Measurements from ENCODE around the gene TMEM260.

TMEM260 gene

DNA sequence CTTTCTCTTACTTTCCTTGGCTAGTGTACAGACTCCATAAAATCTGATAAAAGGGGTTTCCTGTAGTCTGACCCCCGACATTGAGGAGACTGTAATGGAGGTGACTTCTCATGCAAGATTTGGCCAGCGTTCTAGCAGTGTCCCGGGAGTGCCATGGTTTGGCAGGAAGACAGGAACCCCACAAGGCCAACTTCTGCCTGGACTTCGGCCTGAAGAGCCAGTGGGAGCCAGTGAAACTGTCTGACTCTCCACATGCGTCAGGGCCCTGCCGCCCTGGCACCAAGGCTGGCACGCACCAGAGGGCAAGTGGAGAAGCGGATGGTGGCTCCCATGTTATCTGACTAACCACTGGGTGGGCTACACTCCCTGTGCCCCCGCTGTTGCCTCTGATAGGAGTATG, 70.5 kb downstream of the TMEM260 start:
- no peaks in the 10 kb centered on the region for H3K27me3 ChIP-seq (ENCODE audit: insufficient read depth, low read length, poor library complexity)

DNA sequence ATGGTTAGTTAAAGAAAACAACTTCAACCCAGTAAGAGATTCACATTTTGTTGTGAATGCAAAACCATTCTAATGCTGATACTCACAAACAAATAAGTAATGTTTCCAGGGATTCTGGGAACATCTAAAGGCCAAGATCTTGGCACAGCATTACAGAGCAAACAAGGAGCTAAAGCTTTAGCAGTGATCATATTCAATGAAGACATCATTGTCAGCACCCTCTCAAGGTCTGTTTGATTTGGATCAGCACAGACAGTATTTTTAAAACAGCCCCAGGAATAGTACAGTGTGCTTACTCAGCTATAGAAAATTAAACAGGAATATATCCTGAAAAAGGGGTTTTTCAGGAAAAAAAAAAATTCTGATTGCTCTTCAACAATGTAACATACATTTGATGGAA, 71.4 kb downstream of the TMEM260 start:
- no peak overlapping the region for H3K18ac ChIP-seq (ENCODE audit: low read length)
- H3K79me2 ChIP-seq (ENCODE audit: control insufficient read depth, insufficient read depth, low read length) = no peaks in the 10 kb centered on the region
- H2BK120ac ChIP-seq (ENCODE audit: low read depth, low read length) = no peak overlapping the region
- no peak overlapping the region for H3K4me3 ChIP-seq (ENCODE audit: low read length)
- H3K27ac ChIP-seq (ENCODE audit: low read depth, low read length) = no peak overlapping the region
- H2BK15ac ChIP-seq (replicated peaks; ENCODE audit: low read depth) = no peak overlapping the region
- no peaks in the 10 kb centered on the region for H3K27me3 ChIP-seq (ENCODE audit: insufficient read depth, low read length, poor library complexity)
- H3K4me2 ChIP-seq (ENCODE audit: low read length) = no peak overlapping the region
- H3K23ac ChIP-seq (ENCODE audit: low read length) = no peak overlapping the region
- H3K79me1 ChIP-seq (ENCODE audit: low read length) = no peaks in the 10 kb centered on the region
- no peak overlapping the region for H3K56ac ChIP-seq (ENCODE audit: low read length)
- no peaks in the 10 kb centered on the region for H3K36me3 ChIP-seq (ENCODE audit: control insufficient read depth, insufficient read depth, low read length)
- H3K4ac ChIP-seq (ENCODE audit: low read depth, low read length) = no peak overlapping the region
- H4K5ac ChIP-seq (ENCODE audit: low read length) = no peak overlapping the region
- no peak overlapping the region for H2AK5ac ChIP-seq (ENCODE audit: low read length)
- no peak overlapping the region for H3K9ac ChIP-seq (ENCODE audit: low read length)
- H4K8ac ChIP-seq (ENCODE audit: low read depth, low read length) = no peak overlapping the region
- no peak for DNase-seq
- no peak overlapping the region for H2BK5ac ChIP-seq (ENCODE audit: low read length)
- H3K4me1 ChIP-seq (ENCODE audit: control insufficient read depth, low read depth, low read length) = no peaks in the 10 kb centered on the region

More for the DNA sequence above, 70.5 kb downstream of the TMEM260 start:
- Histone ChIP-seq H2BK5ac (ENCODE audit: low read length) (no peak overlapping the region), H3K4me3 (ENCODE audit: low read length) (no peak overlapping the region), H3K36me3 (ENCODE audit: control insufficient read depth, insufficient read depth, low read length) (no peaks in the 10 kb centered on the region), H3K27ac (ENCODE audit: low read depth, low read length) (no peak overlapping the region), H4K8ac (ENCODE audit: low read depth, low read length) (no peak overlapping the region), H3K56ac (ENCODE audit: low read length) (no peak overlapping the region), H2BK120ac (ENCODE audit: low read depth, low read length) (no peak overlapping the region), H3K9ac (ENCODE audit: low read length) (no peak overlapping the region), H3K4me1 (ENCODE audit: control insufficient read depth, low read depth, low read length) (no peaks in the 10 kb centered on the region), H4K5ac (ENCODE audit: low read length) (no peak overlapping the region), H3K18ac (ENCODE audit: low read length) (no peak overlapping the region), H3K4me2 (ENCODE audit: low read length) (no peak overlapping the region), H3K79me1 (ENCODE audit: low read length) (no peaks in the 10 kb centered on the region), H2BK15ac (replicated peaks; ENCODE audit: low read depth) (no peak overlapping the region), H2AK5ac (ENCODE audit: low read length) (no peak overlapping the region), H3K79me2 (ENCODE audit: control insufficient read depth, insufficient read depth, low read length) (no peaks in the 10 kb centered on the region), H3K4ac (ENCODE audit: low read depth, low read length) (no peak overlapping the region), H3K23ac (ENCODE audit: low read length) (no peak overlapping the region)
- WGBS (ENCODE audit: extremely low coverage, insufficient coverage, low lambda C conversion rate) = no CpG with 5 or more reads among the region's 9 CpGs
- no peak for DNase-seq

DNA sequence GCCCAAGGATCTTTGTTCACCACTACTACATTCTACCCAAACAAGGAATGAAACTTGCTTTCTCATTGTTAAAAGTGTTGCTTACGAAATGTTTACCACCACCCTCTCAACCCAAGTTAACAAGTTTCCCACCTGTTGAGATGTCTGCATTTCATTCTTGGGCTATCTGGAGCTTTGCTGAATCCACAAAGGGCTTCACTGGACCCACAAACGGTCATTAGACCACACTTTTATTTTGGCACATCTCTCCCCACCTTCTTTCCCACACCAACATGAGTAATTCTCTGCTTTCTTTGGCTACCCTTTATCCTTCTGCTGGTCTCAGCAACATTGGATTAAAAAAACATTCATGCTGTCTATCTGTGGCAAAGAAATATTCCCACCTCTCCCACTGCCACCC, 78.0 kb downstream of the TMEM260 start:
- Histone ChIP-seq H2BK120ac (ENCODE audit: low read depth, low read length) (peak overlapping the region; percentile 17), H3K79me1 (ENCODE audit: low read length) (no peaks in the 10 kb centered on the region), H3K4me2 (ENCODE audit: low read length) (no peak overlapping the region), H3K4me1 (ENCODE audit: control insufficient read depth, low read depth, low read length) (peaks cover 11% of the 10 kb centered on the region), H4K5ac (ENCODE audit: low read length) (no peak overlapping the region), H3K36me3 (ENCODE audit: control insufficient read depth, insufficient read depth, low read length) (no peaks in the 10 kb centered on the region), H3K4ac (ENCODE audit: low read depth, low read length) (peak overlapping the region; percentile 20), H2BK5ac (ENCODE audit: low read length) (no peak overlapping the region), H2AK5ac (ENCODE audit: low read length) (no peak overlapping the region), H3K9ac (ENCODE audit: low read length) (no peak overlapping the region), H3K56ac (ENCODE audit: low read length) (peak overlapping the region; percentile 18), H2BK15ac (replicated peaks; ENCODE audit: low read depth) (no peak overlapping the region), H3K4me3 (ENCODE audit: low read length) (no peak overlapping the region), H3K18ac (ENCODE audit: low read length) (peak overlapping the region; percentile 90), H3K79me2 (ENCODE audit: control insufficient read depth, insufficient read depth, low read length) (no peaks in the 10 kb centered on the region), H3K27ac (ENCODE audit: low read depth, low read length) (peak overlapping the region; percentile 13), H3K23ac (ENCODE audit: low read length) (no peak overlapping the region), H3K27me3 (ENCODE audit: insufficient read depth, low read length, poor library complexity) (no peaks in the 10 kb centered on the region), H4K8ac (ENCODE audit: low read depth, low read length) (no peak overlapping the region)
- DNase-seq = peak; percentile 88
- WGBS (ENCODE audit: extremely low coverage, insufficient coverage, low lambda C conversion rate) = no CpG with 5 or more reads among the region's 2 CpGs

DNA sequence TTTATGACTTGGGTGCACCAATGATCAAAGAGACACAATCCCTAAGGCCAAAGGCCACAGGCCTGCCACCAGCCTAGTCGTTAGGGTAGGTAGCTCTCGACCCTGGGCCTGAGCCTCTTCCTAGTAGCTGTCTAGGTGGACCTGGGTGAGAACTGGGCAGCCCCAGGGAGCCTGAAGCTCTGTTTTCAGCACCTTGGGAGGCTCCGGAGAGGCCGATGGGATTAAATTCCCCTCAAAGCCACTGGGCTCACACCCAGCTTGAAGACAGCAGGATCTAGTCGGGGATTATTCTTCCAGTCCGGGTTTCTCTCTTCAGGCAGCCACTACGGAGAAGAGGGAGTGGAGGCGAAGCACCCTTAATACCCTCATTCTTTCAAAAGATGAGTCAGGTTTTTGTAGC, 79.8 kb downstream of the TMEM260 start:
- Histone ChIP-seq H3K4me3 (ENCODE audit: low read length) (no peak overlapping the region), H2BK15ac (replicated peaks; ENCODE audit: low read depth) (no peak overlapping the region), H3K56ac (ENCODE audit: low read length) (peak overlapping the region; percentile 57), H2BK120ac (ENCODE audit: low read depth, low read length) (no peak overlapping the region), H3K79me2 (ENCODE audit: control insufficient read depth, insufficient read depth, low read length) (no peaks in the 10 kb centered on the region), H3K4me1 (ENCODE audit: control insufficient read depth, low read depth, low read length) (peaks cover 11% of the 10 kb centered on the region), H3K27me3 (ENCODE audit: insufficient read depth, low read length, poor library complexity) (no peaks in the 10 kb centered on the region), H3K27ac (ENCODE audit: low read depth, low read length) (peak overlapping the region; percentile 77), H3K4me2 (ENCODE audit: low read length) (no peak overlapping the region), H3K79me1 (ENCODE audit: low read length) (no peaks in the 10 kb centered on the region), H2AK5ac (ENCODE audit: low read length) (no peak overlapping the region), H3K18ac (ENCODE audit: low read length) (no peak overlapping the region), H3K4ac (ENCODE audit: low read depth, low read length) (no peak overlapping the region), H4K5ac (ENCODE audit: low read length) (no peak overlapping the region), H2BK5ac (ENCODE audit: low read length) (no peak overlapping the region), H4K8ac (ENCODE audit: low read depth, low read length) (no peak overlapping the region), H3K36me3 (ENCODE audit: control insufficient read depth, insufficient read depth, low read length) (no peaks in the 10 kb centered on the region), H3K23ac (ENCODE audit: low read length) (no peak overlapping the region), H3K9ac (ENCODE audit: low read length) (no peak overlapping the region)
- WGBS (ENCODE audit: extremely low coverage, insufficient coverage, low lambda C conversion rate) = no CpG with 5 or more reads among the region's 8 CpGs
- DNase-seq = peak; percentile 88

DNA sequence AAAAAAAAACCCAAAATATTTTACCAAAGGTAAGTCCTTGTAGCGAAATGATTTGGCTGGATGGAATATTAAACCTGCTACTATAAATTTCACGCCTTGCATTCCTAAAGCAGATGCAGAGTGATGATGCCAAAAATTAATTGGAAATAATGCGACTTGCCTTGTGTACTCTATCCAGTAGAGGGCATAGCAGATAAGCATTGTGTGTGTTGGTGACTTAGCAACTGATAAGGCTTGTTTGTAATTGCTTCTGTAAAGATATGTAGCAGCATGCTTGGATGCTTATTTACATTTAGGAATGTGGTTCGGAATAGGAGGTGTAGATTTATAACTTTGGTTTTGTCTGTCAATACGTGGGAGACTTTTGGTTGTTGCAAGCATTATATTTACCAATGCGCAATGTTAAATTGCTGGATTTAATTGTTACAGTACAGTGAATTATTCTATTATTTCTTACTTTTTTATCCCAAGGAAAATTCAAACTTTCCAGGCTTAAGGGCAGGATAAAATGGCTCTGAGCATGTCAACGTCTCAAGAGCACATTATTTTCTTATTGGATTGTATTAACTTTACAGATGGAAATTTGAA, 80.5 kb downstream of the TMEM260 start:
- Histone ChIP-seq H3K79me1 (ENCODE audit: low read length) (no peaks in the 10 kb centered on the region), H3K56ac (ENCODE audit: low read length) (no peak overlapping the region), H3K18ac (ENCODE audit: low read length) (no peak overlapping the region), H3K4ac (ENCODE audit: low read depth, low read length) (no peak overlapping the region), H4K8ac (ENCODE audit: low read depth, low read length) (no peak overlapping the region), H2BK15ac (replicated peaks; ENCODE audit: low read depth) (no peak overlapping the region), H3K4me3 (ENCODE audit: low read length) (no peak overlapping the region), H4K5ac (ENCODE audit: low read length) (no peak overlapping the region), H3K4me2 (ENCODE audit: low read length) (no peak overlapping the region), H3K23ac (ENCODE audit: low read length) (no peak overlapping the region), H3K27me3 (ENCODE audit: insufficient read depth, low read length, poor library complexity) (no peaks in the 10 kb centered on the region), H2BK5ac (ENCODE audit: low read length) (no peak overlapping the region), H3K79me2 (ENCODE audit: control insufficient read depth, insufficient read depth, low read length) (no peaks in the 10 kb centered on the region), H2AK5ac (ENCODE audit: low read length) (no peak overlapping the region), H3K4me1 (ENCODE audit: control insufficient read depth, low read depth, low read length) (peaks cover 11% of the 10 kb centered on the region), H3K27ac (ENCODE audit: low read depth, low read length) (no peak overlapping the region), H2BK120ac (ENCODE audit: low read depth, low read length) (no peak overlapping the region), H3K36me3 (ENCODE audit: control insufficient read depth, insufficient read depth, low read length) (no peaks in the 10 kb centered on the region), H3K9ac (ENCODE audit: low read length) (no peak overlapping the region)
- peak; percentile 90 for DNase-seq
- WGBS (ENCODE audit: extremely low coverage, insufficient coverage, low lambda C conversion rate) = no CpG with 5 or more reads among the region's 7 CpGs

DNA sequence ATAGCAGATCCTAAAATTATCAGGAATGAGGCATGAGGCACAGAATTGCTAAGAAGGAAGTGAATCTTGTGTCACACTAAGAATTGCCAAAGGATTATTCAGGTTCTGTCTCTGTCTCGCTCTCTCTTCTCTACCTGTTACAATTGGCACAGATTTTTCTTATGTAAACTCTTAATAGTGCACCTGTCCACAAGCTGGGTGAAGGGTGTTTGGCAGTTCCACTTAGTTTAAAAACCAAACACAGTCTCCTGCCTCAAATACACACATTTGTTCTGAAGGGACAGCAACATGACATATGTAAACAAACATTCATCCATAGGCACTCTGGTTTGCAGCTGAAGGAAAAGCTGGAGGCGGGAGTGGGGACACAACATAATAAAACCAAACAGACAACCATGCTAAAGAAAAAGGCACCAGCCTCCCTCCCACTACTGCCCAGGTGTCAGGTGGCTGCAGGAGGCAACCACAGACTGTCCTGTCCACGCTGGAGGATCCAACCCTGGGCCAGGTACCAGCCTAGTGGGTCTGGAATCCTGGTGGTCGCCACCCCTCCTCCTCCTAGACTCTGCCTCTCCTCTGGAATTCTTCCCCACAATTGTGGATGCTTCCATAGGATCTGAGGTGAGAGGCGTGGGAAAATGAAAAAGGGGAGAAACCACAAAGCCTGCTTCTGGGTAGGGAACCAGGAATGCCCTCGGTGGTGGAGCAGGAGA, 81.2 kb downstream of the TMEM260 start:
- no peak overlapping the region for H2BK15ac ChIP-seq (replicated peaks; ENCODE audit: low read depth)
- WGBS (ENCODE audit: extremely low coverage, insufficient coverage, low lambda C conversion rate) = no CpG with 5 or more reads among the region's 6 CpGs
- H3K36me3 ChIP-seq (ENCODE audit: control insufficient read depth, insufficient read depth, low read length) = no peaks in the 10 kb centered on the region
- H3K56ac ChIP-seq (ENCODE audit: low read length) = peak overlapping the region; percentile 29
- no peak overlapping the region for H4K5ac ChIP-seq (ENCODE audit: low read length)
- H3K27me3 ChIP-seq (ENCODE audit: insufficient read depth, low read length, poor library complexity) = no peaks in the 10 kb centered on the region
- peaks cover 12% of the 10 kb centered on the region for H3K4me1 ChIP-seq (ENCODE audit: control insufficient read depth, low read depth, low read length)
- no peaks in the 10 kb centered on the region for H3K79me2 ChIP-seq (ENCODE audit: control insufficient read depth, insufficient read depth, low read length)
- no peak overlapping the region for H3K23ac ChIP-seq (ENCODE audit: low read length)
- peak; percentile 20 for DNase-seq
- peak overlapping the region; percentile 1 for H2BK120ac ChIP-seq (ENCODE audit: low read depth, low read length)
- no peak overlapping the region for H3K18ac ChIP-seq (ENCODE audit: low read length)
- H3K4me3 ChIP-seq (ENCODE audit: low read length) = no peak overlapping the region
- no peak overlapping the region for H4K8ac ChIP-seq (ENCODE audit: low read depth, low read length)
- no peak overlapping the region for H3K9ac ChIP-seq (ENCODE audit: low read length)
- no peak overlapping the region for H3K4ac ChIP-seq (ENCODE audit: low read depth, low read length)
- H2BK5ac ChIP-seq (ENCODE audit: low read length) = no peak overlapping the region
- no peak overlapping the region for H3K4me2 ChIP-seq (ENCODE audit: low read length)
- no peak overlapping the region for H2AK5ac ChIP-seq (ENCODE audit: low read length)
- no peaks in the 10 kb centered on the region for H3K79me1 ChIP-seq (ENCODE audit: low read length)
- no peak overlapping the region for H3K27ac ChIP-seq (ENCODE audit: low read depth, low read length)

Measured in mesendoderm (in vitro differentiated cells).